MCF 10A (cell line): ENCODE results near the gene POLR2E. TPM values are rescaled to one million over a fixed set of nuclear protein-coding genes. Genes with fewer than 3 reads are reported as not detected.
A peak's percentile ranks its signal among the peaks of the same experiment; 100 is the strongest.

Source experiments
- BruUV-seq: library from RNA; stranded (reverse); fragments of 400-500 nt; replicated peaks from 2 replicates; lab custom pipeline; 2021; lab: Mats Ljungman, UMichigan
- CTCF ChIA-PET: fragments of 300-600 bp; sonication (Branson Sonifier 250); formaldehyde crosslinking; extraction: SDS; loops from one replicate; lab custom pipeline; 2021; ENCODE audit warnings: antibody characterized with exemption, inconsistent platforms; lab: Yijun Ruan, JAX
- POLR2A ChIA-PET: fragments of 300-600, 350-650 bp; sonication (Branson Sonifier 250); formaldehyde crosslinking; extraction: SDS; loops from one replicate; lab custom pipeline; 2020; ENCODE audit warnings: antibody characterized with exemption, inconsistent platforms; lab: Yijun Ruan, JAX
- DNase-seq: peaks from one replicate; pipeline ENCODE4 v3.0.0-alpha.2; 2018; ENCODE audit not compliant: unreplicated experiment
- H3K27ac Mint-ChIP-seq: one replicate; pipeline ENCODE4 v1.8.0; 2022; ENCODE audit warnings: mild to moderate bottlenecking, low read depth, mixed read lengths; ENCODE audit not compliant: unreplicated experiment
- H3K27me3 Mint-ChIP-seq: one replicate; pipeline ENCODE4 v1.8.0; 2022; ENCODE audit warnings: mixed read lengths; ENCODE audit not compliant: insufficient read depth, unreplicated experiment
- H3K36me3 Mint-ChIP-seq: one replicate; pipeline ENCODE4 v1.8.0; 2022; ENCODE audit warnings: mild to moderate bottlenecking, moderate library complexity, mixed read lengths; ENCODE audit not compliant: insufficient read depth, unreplicated experiment
- H3K4me1 Mint-ChIP-seq: one replicate; pipeline ENCODE4 v1.8.0; 2022; ENCODE audit warnings: mixed read lengths; ENCODE audit not compliant: insufficient read depth, unreplicated experiment
- H3K4me3 Mint-ChIP-seq: one replicate; pipeline ENCODE4 v1.8.0; 2022; ENCODE audit warnings: mild to moderate bottlenecking, moderate library complexity, mixed read lengths; ENCODE audit not compliant: unreplicated experiment
- H3K9me3 Mint-ChIP-seq: one replicate; pipeline ENCODE4 v1.8.0; 2022; ENCODE audit warnings: mixed read lengths; ENCODE audit not compliant: unreplicated experiment
- intact Hi-C: fragments of 100-400 bp; cut with micrococcal nuclease; formaldehyde crosslinking; loops from 2 replicates; pipeline ENCODE4 v1.14.1; 2022
- total RNA-seq: library from RNA; stranded (reverse); gene quantifications from 2 replicates; pipeline ENCODE4 v1.2.3, GENCODE V29; 2022
- TF ChIP-seq, protein P1 (sequence below): fragments of 200-600 bp; IDR thresholded peaks from one replicate; pipeline ENCODE4 v1.8.0; 2022; ENCODE audit warnings: antibody characterized with exemption, mild to moderate bottlenecking; ENCODE audit not compliant: unreplicated experiment

POLR2E gene
- total RNA-seq, 1 experiment from 2014 or later: 184 TPM

DNA sequence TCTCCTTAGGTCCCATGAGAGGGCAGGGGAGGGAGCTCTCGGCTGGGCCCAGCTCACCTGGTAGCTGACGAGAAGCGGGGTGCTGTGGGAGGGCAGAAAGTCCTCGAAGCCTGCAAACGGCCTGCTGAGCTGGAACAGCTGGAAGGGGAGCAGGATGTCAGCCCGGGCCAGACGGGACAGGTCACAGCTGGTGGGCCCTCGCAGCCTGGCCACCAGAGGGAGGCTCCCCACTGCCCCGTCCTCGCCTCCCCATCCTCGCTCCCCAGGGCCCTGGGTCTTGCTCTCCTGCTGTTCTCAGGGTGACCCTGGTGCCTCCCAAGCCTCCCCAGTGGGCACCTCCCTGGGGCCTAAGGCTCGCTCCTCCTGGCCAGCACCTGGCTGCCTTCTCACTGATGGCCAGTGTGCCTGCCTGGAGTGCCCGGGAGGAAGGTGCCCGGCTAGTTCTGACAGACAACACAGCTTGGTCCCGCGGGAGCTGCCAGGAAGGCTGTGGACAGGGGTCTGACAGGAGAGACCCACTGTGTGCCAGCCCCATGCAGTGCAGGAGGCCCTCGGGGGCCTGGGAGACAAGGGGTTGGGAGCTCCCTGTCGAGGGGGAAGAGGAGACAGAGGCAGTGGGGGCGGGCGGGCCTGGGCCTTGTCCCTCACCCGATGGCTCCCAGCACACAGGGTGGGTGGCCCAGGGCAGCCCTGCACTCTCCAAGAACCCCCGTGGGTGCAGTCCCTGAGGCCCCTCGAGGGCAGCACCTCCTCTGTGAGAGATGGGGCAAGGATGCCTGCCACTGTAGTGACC, 28.9 kb upstream of the POLR2E start:
- ChIA-PET CTCF (interaction anchor here (0.5 to 0.8 kb wide), 3 partner anchors 12 to 313 kb away, joined by 3 to 4 read pairs (median 3); no protein-coding TSS in a partner anchor), POLR2A (interaction anchor here (1.4 to 1.6 kb wide), 2 partner anchors 10 to 31 kb away, joined by 4 to 7 read pairs; no protein-coding TSS in a partner anchor)
- H3K4me3 Mint-ChIP-seq: no peak overlapping the region
- no TSS peak for BruUV-seq
- no peaks in the 10 kb centered on the region for H3K9me3 Mint-ChIP-seq
- DNase-seq: no peak
- H3K27me3 Mint-ChIP-seq: no peaks in the 10 kb centered on the region
- TF ChIP-seq, protein P1, sequence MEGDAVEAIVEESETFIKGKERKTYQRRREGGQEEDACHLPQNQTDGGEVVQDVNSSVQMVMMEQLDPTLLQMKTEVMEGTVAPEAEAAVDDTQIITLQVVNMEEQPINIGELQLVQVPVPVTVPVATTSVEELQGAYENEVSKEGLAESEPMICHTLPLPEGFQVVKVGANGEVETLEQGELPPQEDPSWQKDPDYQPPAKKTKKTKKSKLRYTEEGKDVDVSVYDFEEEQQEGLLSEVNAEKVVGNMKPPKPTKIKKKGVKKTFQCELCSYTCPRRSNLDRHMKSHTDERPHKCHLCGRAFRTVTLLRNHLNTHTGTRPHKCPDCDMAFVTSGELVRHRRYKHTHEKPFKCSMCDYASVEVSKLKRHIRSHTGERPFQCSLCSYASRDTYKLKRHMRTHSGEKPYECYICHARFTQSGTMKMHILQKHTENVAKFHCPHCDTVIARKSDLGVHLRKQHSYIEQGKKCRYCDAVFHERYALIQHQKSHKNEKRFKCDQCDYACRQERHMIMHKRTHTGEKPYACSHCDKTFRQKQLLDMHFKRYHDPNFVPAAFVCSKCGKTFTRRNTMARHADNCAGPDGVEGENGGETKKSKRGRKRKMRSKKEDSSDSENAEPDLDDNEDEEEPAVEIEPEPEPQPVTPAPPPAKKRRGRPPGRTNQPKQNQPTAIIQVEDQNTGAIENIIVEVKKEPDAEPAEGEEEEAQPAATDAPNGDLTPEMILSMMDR: no peak
- H3K4me1 Mint-ChIP-seq: peaks cover 8% of the 10 kb centered on the region
- H3K27ac Mint-ChIP-seq: no peak overlapping the region
- intact Hi-C loops: no loop called here
- H3K36me3 Mint-ChIP-seq: peaks cover 86% of the 10 kb centered on the region

DNA sequence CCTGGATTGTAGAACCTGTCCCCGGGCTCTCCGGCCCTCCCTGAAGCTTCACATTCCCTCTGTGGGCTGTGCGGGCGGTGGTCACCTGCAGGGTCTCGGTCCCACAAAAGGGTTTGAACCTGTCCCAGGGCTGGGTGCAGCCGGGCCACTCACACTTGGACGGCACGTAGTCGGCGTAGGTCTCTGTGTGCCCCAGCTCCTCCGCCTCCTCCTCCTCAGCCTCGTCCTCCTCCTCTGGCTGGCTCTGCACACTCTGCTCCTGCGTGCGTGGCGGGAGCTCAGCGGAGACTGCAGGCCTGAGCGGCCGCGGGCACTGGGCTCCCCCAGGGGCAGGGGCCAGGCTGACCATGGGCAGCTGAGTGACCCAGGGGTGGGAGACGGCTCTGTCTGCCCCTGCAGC, 28.2 kb upstream of the POLR2E start:
- Mint-ChIP-seq H3K4me3 (no peak overlapping the region), H3K27me3 (no peaks in the 10 kb centered on the region), H3K36me3 (peaks cover 92% of the 10 kb centered on the region), H3K9me3 (no peaks in the 10 kb centered on the region), H3K4me1 (peaks cover 8% of the 10 kb centered on the region), H3K27ac (no peak overlapping the region)
- intact Hi-C loops: no loop called here
- BruUV-seq: no TSS peak
- TF ChIP-seq, protein P1: no peak
- CTCF ChIA-PET: interaction anchor here (0.7 to 0.8 kb wide), 2 partner anchors 10 to 11 kb away, joined by 3 read pairs; no protein-coding TSS in a partner anchor
- POLR2A ChIA-PET: interaction anchor here (1.2 to 1.6 kb wide), 2 partner anchors 32 to 87 kb away, joined by 4 read pairs; no protein-coding TSS in a partner anchor
- DNase-seq: no peak

DNA sequence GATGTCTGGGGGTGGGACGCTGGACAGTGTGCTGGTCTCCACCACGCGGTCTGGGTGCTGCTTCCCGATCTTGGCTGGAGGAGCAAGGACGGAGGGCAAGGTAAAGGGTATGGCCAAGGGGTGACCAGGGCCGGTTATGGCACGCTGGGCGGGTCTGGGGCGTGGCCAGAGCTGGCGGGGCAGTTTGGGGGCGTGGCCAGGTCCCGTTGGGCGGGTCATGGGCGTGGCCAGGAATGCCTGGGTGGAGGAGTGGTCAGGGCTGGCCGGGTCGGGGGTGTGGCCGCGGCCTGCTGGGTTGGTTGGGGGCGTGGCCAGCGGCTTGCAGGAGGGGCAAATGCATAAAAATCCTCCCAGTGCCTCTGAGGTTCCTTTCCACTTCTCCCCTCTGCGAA, 27.8 kb upstream of the POLR2E start:
- CTCF ChIA-PET: interaction anchor here (0.7 to 0.8 kb wide), 2 partner anchors 10 to 11 kb away, joined by 3 read pairs; no protein-coding TSS in a partner anchor
- no peaks in the 10 kb centered on the region for H3K27me3 Mint-ChIP-seq
- no peaks in the 10 kb centered on the region for H3K9me3 Mint-ChIP-seq
- DNase-seq: peak; percentile 86
- H3K4me1 Mint-ChIP-seq: peaks cover 5% of the 10 kb centered on the region
- peaks cover 92% of the 10 kb centered on the region for H3K36me3 Mint-ChIP-seq
- BruUV-seq: no TSS peak
- intact Hi-C loops: no loop called here
- TF ChIP-seq, protein P1: no peak
- no peak overlapping the region for H3K4me3 Mint-ChIP-seq
- H3K27ac Mint-ChIP-seq: peak overlapping the region; percentile 35
- POLR2A ChIA-PET: interaction anchor here (1.2 to 1.6 kb wide), 2 partner anchors 32 to 87 kb away, joined by 4 read pairs; no protein-coding TSS in a partner anchor
